Ascending aorta (tissue), 2 donors: ENCODE measurements around the gene MITF. TPM values are rescaled to one million over a fixed set of nuclear protein-coding genes. Genes with fewer than 3 reads are reported as not detected.

Experiments used
- DNase-seq, 2 donors: peaks; one replicate each; pipeline ENCODE4 v3.0.0-alpha.2; 2019; ENCODE audit warnings: low spot score in 2 of 2
- H3K27ac ChIP-seq, 2 donors: fragments of 200-600 bp; sonication (generic); one replicate each; pipeline ENCODE4 v1.5.1; 2016 to 2017; ENCODE audit warnings: mild to moderate bottlenecking in 1 of 2
- H3K27me3 ChIP-seq: fragments of 200-600 bp; sonication (generic); one replicate; pipeline ENCODE4 v1.5.1; 2017
- H3K36me3 ChIP-seq, 2 donors: fragments of 200-600 bp; sonication (generic); one replicate each; pipeline ENCODE4 v1.5.1; 2016
- H3K4me1 ChIP-seq, 2 donors: fragments of 200-600 bp; sonication (generic); one replicate each; pipeline ENCODE4 v1.5.1; 2016 to 2017; ENCODE audit warnings: mild to moderate bottlenecking in 1 of 2
- H3K4me3 ChIP-seq, 2 donors: fragments of 200-600 bp; sonication (generic); one replicate each; pipeline ENCODE4 v1.5.1; 2016 to 2017; ENCODE audit warnings: mild to moderate bottlenecking in 1 of 2
- H3K9me3 ChIP-seq, 2 donors: fragments of 200-600 bp; sonication (generic); one replicate each; pipeline ENCODE4 v1.5.1; 2016
- CTCF ChIP-seq, 3 experiments: fragments of 200-600 bp in 2 of 3; fragments of 450-650 bp in 1 of 3; sonication (generic) in 2 of 3; IDR thresholded peaks; one replicate each; pipeline ENCODE4 v1.5.1; 2016 to 2019; ENCODE audit warnings: antibody characterized with exemption in 3 of 3, mild to moderate bottlenecking in 1 of 3, moderate library complexity in 1 of 3
- intact Hi-C: fragments of 100-400 bp; cut with DNase I; formaldehyde crosslinking; loops from one replicate; pipeline ENCODE4 v1.15.1; 2023
- total RNA-seq: library from RNA; depleted of rRNA; stranded (reverse); fragments of >200 nt; gene quantifications from one replicate; pipeline ENCODE4 v1.1.0, GENCODE V29; 2016

MITF gene
- total RNA-seq, 1 donor from 2014 or later: 27.4 TPM

- no peak for TF ChIP-seq CTCF (IDR thresholded peaks at IDR 0.05)
- H3K4me3 ChIP-seq: no peak overlapping the region
- intact Hi-C loops: no loop called here
- H3K27me3 ChIP-seq: no peaks in the 10 kb centered on the region
- H3K36me3 ChIP-seq: no peaks in the 10 kb centered on the region
- H3K27ac ChIP-seq: no peak overlapping the region
- H3K9me3 ChIP-seq: no peaks in the 10 kb centered on the region
- H3K4me1 ChIP-seq: peaks cover 0 to 3% of the 10 kb centered on the region in 2 donors
- DNase-seq: no peak
Measured at GRCh38 chr3:69890084-69890483, 150.8 kb downstream of the MITF start.

- Histone ChIP-seq H3K36me3 (no peaks in the 10 kb centered on the region), H3K4me1 (peaks cover 0 to 3% of the 10 kb centered on the region in 2 donors), H3K27ac (no peak overlapping the region), H3K4me3 (no peak overlapping the region), H3K27me3 (no peaks in the 10 kb centered on the region), H3K9me3 (no peaks in the 10 kb centered on the region)
- no peak for DNase-seq
- TF ChIP-seq CTCF (IDR thresholded peaks at IDR 0.05): no peak
- intact Hi-C loops: no loop called here
Measured at GRCh38 chr3:69890691-69891090, 151.4 kb downstream of the MITF start.

- DNase-seq: no peak
- intact Hi-C loops: no loop called here
Measured at GRCh38 chr3:69892706-69893105, 153.4 kb downstream of the MITF start.

GRCh38 chr3:69893274-69893673 lies 154.0 kb downstream of the MITF start:
- Histone ChIP-seq H3K9me3 (no peaks in the 10 kb centered on the region), H3K4me3 (no peak overlapping the region), H3K27ac (no peak overlapping the region), H3K27me3 (no peaks in the 10 kb centered on the region), H3K4me1 (peaks cover 0 to 3% of the 10 kb centered on the region in 2 donors), H3K36me3 (no peaks in the 10 kb centered on the region)
- intact Hi-C loops: no loop called here
- no peak for TF ChIP-seq CTCF (IDR thresholded peaks at IDR 0.05)
- no peak for DNase-seq

More at GRCh38 chr3:69892706-69893105, 153.4 kb downstream of the MITF start:
- Histone ChIP-seq H3K36me3 (no peaks in the 10 kb centered on the region), H3K4me1 (peaks cover 0 to 3% of the 10 kb centered on the region in 2 donors), H3K9me3 (no peaks in the 10 kb centered on the region), H3K4me3 (no peak overlapping the region), H3K27ac (no peak overlapping the region), H3K27me3 (no peaks in the 10 kb centered on the region)
- TF ChIP-seq CTCF (IDR thresholded peaks at IDR 0.05): no peak

GRCh38 chr3:69896095-69896494 lies 156.8 kb downstream of the MITF start:
- intact Hi-C loops: no loop called here
- no peaks in the 10 kb centered on the region for H3K9me3 ChIP-seq
- no peaks in the 10 kb centered on the region for H3K36me3 ChIP-seq
- H3K27ac ChIP-seq: no peak overlapping the region
- H3K27me3 ChIP-seq: no peaks in the 10 kb centered on the region
- TF ChIP-seq CTCF (IDR thresholded peaks at IDR 0.05): no peak
- DNase-seq: no peak
- no peak overlapping the region for H3K4me3 ChIP-seq
- H3K4me1 ChIP-seq: no peaks in the 10 kb centered on the region

DNA sequence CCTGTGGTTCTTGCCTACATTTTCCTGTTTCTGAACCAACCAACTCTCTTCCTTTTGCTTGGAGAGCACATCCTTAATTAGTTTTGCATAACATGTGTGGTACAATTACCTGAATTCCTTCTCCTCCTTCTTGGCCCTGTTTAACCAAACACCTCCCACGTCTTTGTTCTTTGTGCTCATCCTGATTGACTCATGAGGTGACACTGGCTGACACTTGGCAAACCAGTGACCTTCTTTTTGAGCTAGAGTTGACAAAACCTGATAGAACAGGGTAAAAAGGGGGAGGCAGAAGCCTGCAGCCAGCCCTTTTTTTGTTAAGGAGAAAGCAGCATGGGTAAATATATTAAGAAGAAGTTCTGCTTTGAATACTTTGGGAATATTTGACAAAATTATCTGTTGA lies 161.1 kb downstream of the MITF start:
- no peak for DNase-seq
- intact Hi-C loops: no loop called here

More for the DNA sequence above, 161.1 kb downstream of the MITF start:
- no peaks in the 10 kb centered on the region for H3K9me3 ChIP-seq
- H3K27me3 ChIP-seq: no peaks in the 10 kb centered on the region
- no peaks in the 10 kb centered on the region for H3K4me1 ChIP-seq
- H3K4me3 ChIP-seq: no peak overlapping the region
- H3K27ac ChIP-seq: no peak overlapping the region
- no peaks in the 10 kb centered on the region for H3K36me3 ChIP-seq
- no peak for TF ChIP-seq CTCF (IDR thresholded peaks at IDR 0.05)
